DMS 273 (cell line): Measurements from ENCODE around the gene CERS2.

Experiments used
- DNase-seq: peaks from one replicate; lab custom pipeline; 2025; ENCODE audit not compliant: unreplicated experiment; lab: John Stamatoyannopoulos, UW

The CERS2 gene

GRCh38 chr1:150999051-150999674, 24.5 kb upstream of the CERS2 start:
- no peak for DNase-seq

- no peak for DNase-seq
Observed at GRCh38 chr1:150997949-150998348, 23.3 kb upstream of the CERS2 start.

- DNase-seq = no peak
Observed at GRCh38 chr1:150997126-150997872, 22.7 kb upstream of the CERS2 start.

- DNase-seq = peak; percentile 97
Observed at GRCh38 chr1:150995896-150996295, 21.3 kb upstream of the CERS2 start.

GRCh38 chr1:150995460-150995859, 20.8 kb upstream of the CERS2 start:
- no peak for DNase-seq

- no peak for DNase-seq
Observed at GRCh38 chr1:150994248-150994647, 19.6 kb upstream of the CERS2 start.

GRCh38 chr1:150992626-150993025, 18.0 kb upstream of the CERS2 start:
- DNase-seq = no peak

- no peak for DNase-seq
Observed at GRCh38 chr1:150987924-150988323, 13.3 kb upstream of the CERS2 start.

- DNase-seq = no peak
Observed at GRCh38 chr1:150985179-150985825, 10.7 kb upstream of the CERS2 start.

- peak; percentile 95 for DNase-seq
Observed at GRCh38 chr1:150981805-150982712, 7.4 kb upstream of the CERS2 start, which contains the start of gene ANXA9. Gene ANXA9, plus strand, starts transcription at chr1:150982292. Its CDS starts 814 bp downstream, at chr1:150983106.

GRCh38 chr1:150981177-150981804, 6.7 kb upstream of the CERS2 start:
- DNase-seq = peak; percentile 100

GRCh38 chr1:150979092-150980056, 4.7 kb upstream of the CERS2 start:
- DNase-seq = peak; percentile 100

GRCh38 chr1:150976879-150977694, 2.5 kb upstream of the CERS2 start:
- peak; percentile 96 for DNase-seq

GRCh38 chr1:150976401-150976821, 1.8 kb upstream of the CERS2 start:
- DNase-seq = no peak

- peak; percentile 100 for DNase-seq
Observed at GRCh38 chr1:150973836-150974579, 627 bp downstream of the CERS2 start.

GRCh38 chr1:150973258-150973835, 1.3 kb downstream of the CERS2 start:
- DNase-seq = peak; percentile 99

GRCh38 chr1:150972417-150972940, 2.2 kb downstream of the CERS2 start:
- DNase-seq = peak; percentile 99
